ENCODE results near the gene IFNL3.

DNA sequence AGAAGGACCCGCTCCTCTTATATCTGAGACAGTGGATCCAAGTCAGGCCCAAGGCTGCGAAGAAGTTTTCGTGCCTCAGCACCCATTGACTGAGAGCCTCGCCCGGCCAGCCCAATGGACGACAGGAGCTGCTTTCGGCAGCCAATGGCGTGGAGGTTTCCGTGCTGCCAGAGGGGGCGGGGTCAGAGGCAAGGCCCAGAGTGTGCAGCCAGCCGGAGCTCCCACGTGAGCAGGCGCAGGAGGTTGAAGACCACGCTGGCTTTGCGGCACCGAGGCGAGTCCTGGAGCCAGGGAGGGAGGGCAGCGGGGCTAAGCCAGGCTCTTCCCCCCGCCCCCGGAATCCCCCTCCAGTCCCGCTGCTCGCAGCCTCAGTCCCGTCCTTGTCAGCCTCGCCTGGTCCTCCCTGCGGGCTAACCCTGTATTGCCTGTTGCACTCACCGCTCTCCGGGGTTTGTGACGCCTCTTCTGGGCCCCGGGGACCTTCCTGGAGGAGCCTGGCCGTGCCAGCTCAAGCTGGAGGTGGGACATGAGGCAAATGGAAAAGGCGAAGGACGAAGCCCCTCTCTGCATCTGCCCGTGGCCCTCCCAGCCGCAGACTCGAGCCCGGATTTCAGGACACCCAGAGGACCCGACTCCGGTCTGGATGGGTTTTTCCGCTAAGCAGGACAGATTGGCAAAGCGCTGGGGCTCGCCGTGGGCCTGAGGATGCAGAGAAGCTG, 2.3 kb upstream of the IFNL3 start:
- TF ChIP-seq, protein P1, sequence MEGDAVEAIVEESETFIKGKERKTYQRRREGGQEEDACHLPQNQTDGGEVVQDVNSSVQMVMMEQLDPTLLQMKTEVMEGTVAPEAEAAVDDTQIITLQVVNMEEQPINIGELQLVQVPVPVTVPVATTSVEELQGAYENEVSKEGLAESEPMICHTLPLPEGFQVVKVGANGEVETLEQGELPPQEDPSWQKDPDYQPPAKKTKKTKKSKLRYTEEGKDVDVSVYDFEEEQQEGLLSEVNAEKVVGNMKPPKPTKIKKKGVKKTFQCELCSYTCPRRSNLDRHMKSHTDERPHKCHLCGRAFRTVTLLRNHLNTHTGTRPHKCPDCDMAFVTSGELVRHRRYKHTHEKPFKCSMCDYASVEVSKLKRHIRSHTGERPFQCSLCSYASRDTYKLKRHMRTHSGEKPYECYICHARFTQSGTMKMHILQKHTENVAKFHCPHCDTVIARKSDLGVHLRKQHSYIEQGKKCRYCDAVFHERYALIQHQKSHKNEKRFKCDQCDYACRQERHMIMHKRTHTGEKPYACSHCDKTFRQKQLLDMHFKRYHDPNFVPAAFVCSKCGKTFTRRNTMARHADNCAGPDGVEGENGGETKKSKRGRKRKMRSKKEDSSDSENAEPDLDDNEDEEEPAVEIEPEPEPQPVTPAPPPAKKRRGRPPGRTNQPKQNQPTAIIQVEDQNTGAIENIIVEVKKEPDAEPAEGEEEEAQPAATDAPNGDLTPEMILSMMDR (IDR thresholded peaks at IDR 0.05) = no peak
- TF ChIP-seq POLR2A (IDR thresholded peaks at IDR 0.05) = no peak
